GM19455 (cell line): Measurements from ENCODE around the gene AADACL4.
"Not testable (repeated sequence)": the region's sequence is repeated elsewhere in the genome, so short reads cannot be mapped to it uniquely, and the experiment has no call there.

Experiments used
- ATAC-seq: cut with Tn5 transposase; IDR thresholded peaks from one replicate; pipeline ENCODE4 v1.9.1; 2021; ENCODE audit not compliant: unreplicated experiment

The AADACL4 gene

GRCh38 chr1:12657885-12658512, 14.1 kb downstream of the AADACL4 start:
- ATAC-seq = not testable (repeated sequence)

DNA sequence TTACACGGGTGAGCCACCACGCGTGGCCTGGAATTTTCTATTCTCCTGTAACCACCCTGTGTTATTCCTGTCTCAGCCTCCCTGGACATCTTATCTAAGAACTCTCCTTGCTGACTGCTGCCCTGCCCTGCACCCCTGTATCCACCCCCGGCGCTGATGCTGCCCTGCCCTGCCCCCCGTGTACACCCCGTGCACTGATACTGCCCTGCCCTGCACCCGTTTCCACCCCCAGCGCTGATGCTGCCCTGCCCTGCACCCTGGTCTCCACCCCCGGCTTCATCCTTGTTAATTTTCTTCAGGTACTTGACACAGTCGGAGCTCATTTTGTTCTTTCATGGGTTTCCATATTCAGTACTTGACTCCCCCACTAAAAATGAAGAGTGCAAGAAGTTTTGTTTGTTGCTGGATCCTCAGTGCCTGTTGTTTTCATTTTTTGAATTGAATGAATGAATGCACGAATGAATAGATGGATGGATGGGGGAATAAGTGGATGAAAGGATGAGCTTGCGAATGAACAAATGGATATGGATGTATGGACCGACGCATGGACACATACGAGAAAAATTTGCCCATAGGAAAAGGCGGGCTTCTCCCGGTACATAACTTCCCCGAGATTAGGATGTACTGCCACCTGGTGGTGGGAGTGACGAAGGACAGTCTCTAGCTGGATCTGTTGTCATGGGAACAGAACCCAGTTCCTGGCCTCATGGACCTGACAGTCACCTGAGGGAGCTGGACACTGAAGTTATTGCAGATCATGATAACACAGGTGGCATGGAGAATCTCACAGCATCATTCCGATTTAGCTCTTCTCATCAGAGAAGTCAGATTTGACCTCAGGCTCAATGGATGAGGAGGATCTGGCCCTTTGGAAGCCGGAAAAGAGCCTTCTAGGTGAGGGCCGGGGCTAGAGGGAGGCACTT, 14.9 kb downstream of the AADACL4 start:
- no peak for ATAC-seq

DNA sequence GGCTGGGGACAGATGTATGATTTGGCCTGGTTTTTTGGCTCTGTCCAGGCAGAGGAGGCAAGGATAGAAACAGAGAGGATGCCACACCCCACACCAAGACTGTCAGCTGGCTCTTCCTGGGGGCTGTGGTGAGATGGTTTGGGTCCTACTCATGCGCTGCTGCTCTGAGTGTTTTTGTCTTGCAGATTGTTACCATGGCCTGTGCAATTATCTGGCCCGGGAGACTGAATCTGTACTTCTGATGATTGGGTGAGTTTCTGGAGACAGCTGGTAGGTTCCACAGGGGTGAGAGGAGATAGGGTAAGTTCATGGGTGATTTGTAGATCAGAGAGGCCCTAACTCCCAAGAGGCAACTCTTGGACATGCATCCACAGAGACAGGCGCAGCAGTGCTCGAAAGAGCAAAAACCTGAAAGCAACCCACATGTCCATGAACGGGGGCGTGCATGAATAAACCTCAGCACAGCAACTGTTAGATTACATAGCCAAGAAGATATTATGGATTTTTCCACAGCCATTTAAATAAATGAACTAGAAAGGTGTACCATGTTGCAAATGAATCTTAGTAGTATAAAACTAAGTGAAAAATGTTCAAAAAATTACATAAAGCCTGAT, 17.8 kb downstream of the AADACL4 start:
- ATAC-seq = no peak

- ATAC-seq = no peak
These were observed 18.7 kb downstream of the AADACL4 start for GRCh38 chr1:12662556-12662955.

DNA sequence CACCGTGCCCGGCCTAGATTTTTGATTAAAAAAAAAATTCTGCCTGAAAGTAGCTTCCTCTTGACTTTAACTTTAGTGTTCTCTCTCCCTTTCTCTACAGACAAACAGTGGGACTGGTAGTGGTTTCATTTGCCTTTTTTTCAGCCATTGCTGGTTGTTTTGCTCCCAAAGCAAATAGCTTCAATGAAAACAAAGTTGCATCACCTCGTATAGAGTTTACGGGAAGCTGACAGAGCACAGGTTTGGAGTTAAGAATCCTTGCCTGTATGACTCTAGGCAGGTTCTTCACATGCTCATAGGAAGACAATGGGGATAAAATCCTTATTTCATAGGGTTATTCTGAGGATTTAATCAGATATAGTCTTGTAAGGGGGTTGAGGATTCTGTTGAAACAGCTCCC, 21.6 kb downstream of the AADACL4 start:
- no peak for ATAC-seq

DNA sequence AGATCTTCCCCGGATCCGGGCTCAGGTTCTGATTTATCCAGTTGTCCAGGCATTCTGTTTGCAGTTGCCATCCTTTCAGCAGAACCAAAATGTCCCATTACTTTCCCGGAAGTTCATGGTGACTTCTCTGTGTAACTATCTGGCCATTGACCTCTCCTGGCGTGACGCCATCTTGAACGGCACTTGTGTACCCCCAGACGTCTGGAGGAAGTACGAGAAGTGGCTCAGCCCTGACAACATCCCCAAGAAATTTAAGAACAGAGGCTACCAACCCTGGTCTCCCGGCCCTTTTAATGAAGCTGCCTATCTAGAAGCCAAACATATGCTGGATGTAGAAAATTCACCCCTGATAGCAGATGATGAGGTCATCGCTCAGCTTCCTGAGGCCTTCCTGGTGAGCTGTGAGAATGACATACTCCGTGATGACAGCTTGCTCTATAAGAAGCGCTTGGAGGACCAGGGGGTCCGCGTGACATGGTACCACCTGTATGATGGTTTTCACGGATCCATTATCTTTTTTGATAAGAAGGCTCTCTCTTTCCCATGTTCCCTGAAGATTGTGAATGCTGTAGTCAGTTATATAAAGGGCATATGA, 22.4 kb downstream of the AADACL4 start:
- ATAC-seq = no peak

DNA sequence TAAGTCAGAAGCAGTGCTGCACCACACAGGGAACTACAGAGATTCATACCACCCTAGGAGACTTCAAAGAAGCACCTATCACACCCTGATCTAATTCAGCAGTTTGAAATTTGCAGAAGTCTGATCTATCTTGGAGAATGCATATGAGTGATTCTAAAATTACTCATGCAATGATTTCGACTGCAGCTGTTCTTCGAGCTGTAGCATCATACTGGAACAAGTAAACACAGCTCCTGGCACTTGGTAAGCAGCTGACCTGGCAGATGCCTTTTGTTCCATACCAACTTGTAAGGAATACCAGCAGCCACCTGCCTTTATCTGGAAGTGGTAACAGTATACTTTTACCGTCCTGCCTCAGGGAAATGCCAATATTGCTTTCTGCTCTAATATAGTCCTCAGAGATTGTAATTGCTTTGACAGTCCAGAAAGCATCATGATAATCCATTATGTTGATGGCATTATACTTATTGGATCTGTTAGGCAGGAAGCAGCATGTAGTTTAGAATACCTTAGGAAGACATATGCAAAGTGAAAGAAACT, 25.7 kb downstream of the AADACL4 start:
- ATAC-seq = no peak

- ATAC-seq = no peak
These were observed 30.5 kb downstream of the AADACL4 start for GRCh38 chr1:12674358-12674757.

DNA sequence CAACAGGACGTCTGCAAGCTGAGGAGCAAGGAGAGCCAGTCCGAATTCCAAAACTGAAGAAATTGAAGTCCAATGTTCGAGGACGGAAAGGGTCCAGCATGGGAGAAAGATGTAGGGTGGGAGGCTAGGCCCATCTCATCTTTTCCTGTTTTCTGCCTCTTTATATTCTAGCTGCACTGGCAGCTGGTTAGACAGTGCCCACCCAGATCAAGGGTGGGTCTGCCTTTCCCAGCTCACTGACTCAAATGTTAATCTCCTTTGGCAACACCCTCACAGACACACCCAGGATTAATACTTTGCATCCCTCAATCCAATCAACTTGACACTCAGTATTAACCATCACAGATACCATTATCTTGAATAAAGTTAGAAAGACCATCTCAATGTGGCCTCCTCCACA, 32.2 kb downstream of the AADACL4 start:
- not testable (repeated sequence) for ATAC-seq

DNA sequence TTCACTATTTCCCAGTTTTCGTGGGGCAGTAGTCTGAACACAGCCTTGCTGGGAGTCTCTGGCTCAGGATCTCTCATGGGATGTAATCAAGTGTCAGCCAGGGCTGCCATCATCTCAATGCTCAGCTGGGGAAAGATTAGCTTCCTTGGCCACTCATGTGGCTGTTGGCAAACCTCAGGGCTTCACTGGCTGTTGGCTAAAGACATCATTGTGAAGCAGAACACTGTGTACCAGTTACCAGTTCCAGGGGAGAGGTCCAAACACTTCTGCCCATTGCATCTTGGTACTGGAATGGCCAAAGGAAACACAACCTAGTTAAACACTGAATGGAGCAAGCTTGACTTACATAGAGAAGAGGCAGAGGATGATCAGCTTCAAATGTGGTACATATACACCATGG, 33.7 kb downstream of the AADACL4 start:
- no peak for ATAC-seq

GRCh38 chr1:12678350-12678749, 34.5 kb downstream of the AADACL4 start:
- no peak for ATAC-seq

- ATAC-seq = no peak
These were observed 34.9 kb downstream of the AADACL4 start for GRCh38 chr1:12678820-12679219.

- ATAC-seq = no peak
These were observed 46.3 kb downstream of the AADACL4 start for GRCh38 chr1:12690156-12690555.

DNA sequence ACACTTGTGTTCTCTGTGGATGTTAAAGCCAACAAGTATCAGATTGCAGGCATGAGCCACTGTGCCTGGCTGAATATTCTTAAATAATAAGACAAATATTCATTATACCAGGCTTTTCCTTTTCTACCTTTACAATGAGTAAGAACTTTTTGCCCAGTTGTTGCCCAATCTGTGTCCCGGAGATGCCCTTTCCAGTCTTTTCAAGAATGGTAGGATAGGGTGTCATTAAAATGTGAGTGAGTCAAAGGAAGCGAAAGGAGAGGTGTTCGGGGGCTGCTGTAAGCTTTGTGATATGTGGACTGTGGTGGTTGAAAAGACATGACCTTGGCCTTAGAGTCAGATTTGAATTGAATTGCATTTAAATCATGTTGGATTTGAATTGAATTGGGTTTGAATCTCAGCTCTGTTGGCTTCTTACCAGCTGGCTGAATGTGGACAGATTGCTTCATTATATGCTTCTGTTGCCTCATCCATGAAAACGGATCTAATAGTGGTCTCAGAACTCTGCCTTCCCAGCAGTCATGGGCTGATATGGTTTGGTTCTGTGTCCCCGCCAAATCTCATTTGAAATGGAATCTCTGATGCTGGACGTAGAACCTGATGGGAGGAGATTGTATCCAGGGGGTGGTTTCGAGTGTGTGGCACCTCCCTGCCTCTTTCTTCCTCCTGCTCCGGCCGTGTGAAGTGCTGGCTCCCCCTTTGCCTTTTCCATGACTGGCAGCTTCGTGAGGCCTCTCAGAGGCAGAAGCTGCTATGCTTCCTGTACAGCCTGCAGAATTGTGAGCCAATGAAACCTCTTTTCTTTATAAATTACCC, 49.3 kb downstream of the AADACL4 start:
- no peak for ATAC-seq

- ATAC-seq = no peak
These were observed 52.8 kb downstream of the AADACL4 start for GRCh38 chr1:12696658-12697057.

DNA sequence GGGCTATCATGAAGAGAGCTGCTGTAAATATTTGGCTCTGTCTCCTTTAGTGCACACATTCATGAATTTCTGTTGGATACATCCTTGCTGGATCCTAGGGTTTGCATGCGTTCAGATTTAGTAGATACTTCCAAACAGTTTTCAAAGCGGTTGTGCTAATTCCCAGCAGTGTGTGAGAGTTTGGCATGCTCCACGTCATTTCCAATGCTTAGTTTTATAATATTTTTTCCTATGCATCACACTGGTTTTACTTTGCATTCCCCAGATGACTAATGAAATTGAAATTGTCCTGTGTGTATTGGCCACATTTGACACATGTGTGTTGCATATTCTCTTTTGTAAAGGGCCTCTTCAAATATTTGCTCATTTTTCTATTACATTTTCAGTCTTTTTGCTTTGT, 53.5 kb downstream of the AADACL4 start:
- no peak for ATAC-seq

GRCh38 chr1:12703821-12704451, 60.1 kb downstream of the AADACL4 start:
- no peak for ATAC-seq

- no peak for ATAC-seq
These were observed 62.2 kb downstream of the AADACL4 start for GRCh38 chr1:12706061-12706460.

GRCh38 chr1:12708396-12709090, 64.7 kb downstream of the AADACL4 start:
- no peak for ATAC-seq
